ENCODE results near the gene ZNF500.
"Not testable (repeated sequence)": the region's sequence is repeated elsewhere in the genome, so short reads cannot be mapped to it uniquely, and the experiment has no call there.

The ZNF500 gene

DNA sequence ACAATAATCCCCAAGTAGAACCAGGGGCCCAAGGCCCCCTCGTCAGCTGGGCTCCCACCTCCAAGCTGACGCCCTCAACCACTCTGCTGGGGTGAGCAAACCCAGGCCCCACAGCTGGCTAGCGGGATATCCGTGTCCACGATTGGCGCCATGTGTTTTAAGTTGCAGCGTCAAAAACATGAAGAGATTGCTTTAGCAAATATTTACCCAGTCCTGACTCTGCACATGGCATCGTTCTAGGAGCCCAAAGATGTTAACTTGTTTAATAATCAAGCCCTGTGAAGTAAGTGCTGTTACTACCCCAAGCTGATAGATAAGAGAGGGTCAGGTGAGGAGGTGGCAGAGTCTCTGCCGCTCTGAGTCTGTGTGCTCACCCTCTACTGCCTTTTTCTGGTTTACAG lies 21.5 kb upstream of the ZNF500 start:
- TF ChIP-seq, protein P1, sequence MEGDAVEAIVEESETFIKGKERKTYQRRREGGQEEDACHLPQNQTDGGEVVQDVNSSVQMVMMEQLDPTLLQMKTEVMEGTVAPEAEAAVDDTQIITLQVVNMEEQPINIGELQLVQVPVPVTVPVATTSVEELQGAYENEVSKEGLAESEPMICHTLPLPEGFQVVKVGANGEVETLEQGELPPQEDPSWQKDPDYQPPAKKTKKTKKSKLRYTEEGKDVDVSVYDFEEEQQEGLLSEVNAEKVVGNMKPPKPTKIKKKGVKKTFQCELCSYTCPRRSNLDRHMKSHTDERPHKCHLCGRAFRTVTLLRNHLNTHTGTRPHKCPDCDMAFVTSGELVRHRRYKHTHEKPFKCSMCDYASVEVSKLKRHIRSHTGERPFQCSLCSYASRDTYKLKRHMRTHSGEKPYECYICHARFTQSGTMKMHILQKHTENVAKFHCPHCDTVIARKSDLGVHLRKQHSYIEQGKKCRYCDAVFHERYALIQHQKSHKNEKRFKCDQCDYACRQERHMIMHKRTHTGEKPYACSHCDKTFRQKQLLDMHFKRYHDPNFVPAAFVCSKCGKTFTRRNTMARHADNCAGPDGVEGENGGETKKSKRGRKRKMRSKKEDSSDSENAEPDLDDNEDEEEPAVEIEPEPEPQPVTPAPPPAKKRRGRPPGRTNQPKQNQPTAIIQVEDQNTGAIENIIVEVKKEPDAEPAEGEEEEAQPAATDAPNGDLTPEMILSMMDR (IDR thresholded peaks at IDR 0.05; ENCODE audit: borderline replicate concordance, insufficient read depth, low read depth, low read length): no peak
- H3K4me3 ChIP-seq (ENCODE audit: low read depth, low read length): no peak overlapping the region

DNA sequence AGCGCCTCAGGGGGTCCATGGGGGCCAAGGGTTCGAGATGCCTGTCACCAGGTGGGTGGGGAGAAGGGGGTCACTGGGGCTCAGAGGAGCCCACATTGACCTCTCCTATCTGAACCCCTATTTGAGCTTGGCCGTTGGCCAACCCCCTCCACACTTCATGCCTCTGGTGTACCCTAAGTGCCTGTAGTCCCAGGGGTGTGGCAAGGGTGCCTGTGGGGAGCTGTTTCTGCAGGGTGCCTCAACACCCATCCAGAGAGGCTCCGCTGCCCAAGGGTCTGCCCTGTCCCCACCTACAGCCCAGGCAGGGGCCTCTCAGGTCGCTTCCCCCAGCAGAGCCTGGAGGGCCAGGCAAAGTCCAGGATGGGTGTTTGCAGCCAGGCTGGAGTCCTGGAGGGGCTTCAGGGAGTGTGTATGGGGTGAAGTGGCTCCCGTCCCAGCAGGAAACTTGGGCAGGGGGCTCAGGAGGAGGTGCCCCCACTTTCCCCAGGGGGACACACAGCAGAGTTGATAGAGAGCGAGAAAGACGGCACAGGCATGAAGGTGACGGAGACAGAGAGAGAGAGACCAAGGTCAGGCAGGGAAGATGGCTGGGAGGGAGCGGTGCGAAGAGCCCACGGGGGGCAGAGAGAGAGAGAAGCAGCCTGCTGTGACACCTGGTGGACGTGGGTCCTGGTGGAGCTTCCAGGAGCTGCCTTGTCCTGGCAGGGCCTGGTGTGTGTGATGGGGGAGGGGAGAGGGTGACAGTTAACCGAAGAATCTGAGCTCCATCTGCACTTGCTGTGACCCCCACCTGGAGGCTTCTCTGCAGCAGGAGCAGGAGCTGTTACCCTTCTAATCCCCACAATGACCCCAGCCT lies 20.9 kb upstream of the ZNF500 start, which contains the start of gene SEPTIN12:
TSS of gene SEPTIN12 (minus strand) at position 719 of the 856 bp plus-strand sequence. CDS start at position 19, 700 bp downstream.
- TF ChIP-seq, protein P1 (IDR thresholded peaks at IDR 0.05; ENCODE audit: borderline replicate concordance, insufficient read depth, low read depth, low read length): no peak
- no peak within 1 kb of the TSS for H3K4me3 ChIP-seq (ENCODE audit: low read depth, low read length)

DNA sequence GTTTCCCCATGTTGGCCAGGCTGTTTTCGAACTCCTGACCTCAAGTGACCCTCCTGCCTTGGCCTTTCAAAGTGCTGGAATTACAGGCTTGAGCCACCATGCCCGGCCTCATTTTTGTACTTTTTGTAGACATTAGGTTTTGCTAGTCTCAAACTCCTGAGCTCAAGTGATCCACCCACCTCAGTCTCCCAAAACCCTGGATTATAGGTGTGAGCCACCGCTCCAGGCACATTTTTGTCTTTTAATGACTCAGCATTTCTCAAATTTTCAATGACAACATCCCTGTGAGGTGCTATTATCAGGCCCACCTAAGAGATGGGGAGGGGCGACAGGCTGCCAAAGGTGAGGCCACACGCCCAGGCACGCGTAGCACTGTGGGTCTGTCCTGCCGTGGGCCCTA lies 20.1 kb upstream of the ZNF500 start:
- TF ChIP-seq, protein P1 (IDR thresholded peaks at IDR 0.05; ENCODE audit: borderline replicate concordance, insufficient read depth, low read depth, low read length): no peak
- no peak overlapping the region for H3K4me3 ChIP-seq (ENCODE audit: low read depth, low read length)

DNA sequence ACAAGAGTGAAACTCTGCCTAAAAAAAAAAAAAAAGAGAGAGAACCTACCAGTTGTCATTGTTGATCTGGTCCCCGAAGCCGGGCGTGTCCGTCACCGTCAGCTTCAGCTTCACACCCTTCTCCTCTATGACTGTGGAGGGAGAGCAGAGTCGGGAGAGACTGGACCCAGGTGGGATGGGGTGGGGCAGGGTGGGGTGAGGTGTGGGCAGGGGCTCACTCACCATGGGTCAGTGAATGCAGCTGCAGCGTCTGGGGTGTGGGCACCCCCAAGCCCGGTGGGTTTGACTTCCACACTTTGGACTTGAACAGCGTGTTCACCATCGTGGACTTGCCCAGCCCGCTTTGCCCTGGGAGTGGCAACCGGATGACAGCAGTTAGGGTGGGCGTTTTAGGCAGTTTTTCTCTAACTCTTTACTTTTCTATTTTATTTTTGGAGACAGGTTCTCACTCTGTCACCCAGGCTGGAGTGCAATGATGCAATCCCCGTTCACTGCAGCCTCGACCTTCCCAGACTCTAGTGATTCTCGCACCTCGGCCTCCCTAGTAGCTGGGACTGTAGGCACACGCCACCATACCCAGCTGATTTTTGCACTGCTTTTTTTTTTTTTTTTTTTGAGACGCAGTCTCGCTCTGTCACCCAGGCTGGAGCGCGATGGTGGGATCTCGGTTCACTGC lies 18.9 kb upstream of the ZNF500 start:
- TF ChIP-seq, protein P1 (IDR thresholded peaks at IDR 0.05; ENCODE audit: borderline replicate concordance, insufficient read depth, low read depth, low read length): no peak
- no peak overlapping the region for H3K4me3 ChIP-seq (ENCODE audit: low read depth, low read length)

DNA sequence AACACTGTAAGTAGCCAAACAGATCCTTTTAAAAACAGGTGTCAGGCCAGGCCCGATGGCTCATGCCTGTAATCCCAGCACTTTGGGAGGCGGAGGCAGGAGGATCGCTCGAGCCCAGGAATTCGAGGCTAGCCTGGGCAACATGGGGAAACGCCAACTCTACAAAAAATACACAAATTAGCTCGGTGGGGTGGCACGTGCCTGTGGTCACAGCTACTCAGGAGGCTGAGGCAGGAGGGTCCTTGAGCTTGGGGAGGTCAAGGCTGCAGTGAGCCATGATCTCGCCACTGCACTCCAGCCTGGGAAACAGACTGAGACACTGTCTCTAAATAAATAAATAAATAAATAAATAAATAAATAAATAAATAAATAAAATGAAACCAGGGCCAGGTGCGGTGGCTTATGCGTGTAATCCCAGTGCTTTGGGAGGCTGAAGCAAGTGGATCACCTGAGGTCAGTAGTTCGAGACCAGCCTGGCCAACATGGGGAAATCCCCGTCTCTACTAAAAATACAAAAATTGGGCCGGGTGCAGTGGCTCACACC lies 17.6 kb upstream of the ZNF500 start:
- H3K4me3 ChIP-seq (ENCODE audit: low read depth, low read length): not testable (repeated sequence)

DNA sequence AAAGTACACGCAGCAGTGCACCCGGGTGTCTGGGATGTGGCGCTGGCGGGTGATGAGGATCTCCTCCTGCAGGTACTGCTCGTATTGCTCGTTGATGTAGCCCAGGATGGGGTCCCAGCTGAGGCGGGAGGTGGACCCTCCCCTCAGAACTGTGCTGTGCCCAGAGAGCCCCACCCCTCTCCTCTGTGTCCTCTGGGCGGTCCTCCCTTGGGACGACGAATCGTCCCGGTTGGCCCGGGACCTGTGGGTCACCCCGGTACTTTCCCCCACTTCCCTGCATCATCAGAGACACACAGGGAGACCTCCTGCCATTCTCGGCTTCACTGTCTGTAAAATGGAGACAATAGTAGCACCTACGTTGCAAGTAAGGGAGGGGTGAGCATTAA lies 17.0 kb upstream of the ZNF500 start:
- TF ChIP-seq, protein P1 (IDR thresholded peaks at IDR 0.05; ENCODE audit: borderline replicate concordance, insufficient read depth, low read depth, low read length): no peak
- no peak overlapping the region for H3K4me3 ChIP-seq (ENCODE audit: low read depth, low read length)

DNA sequence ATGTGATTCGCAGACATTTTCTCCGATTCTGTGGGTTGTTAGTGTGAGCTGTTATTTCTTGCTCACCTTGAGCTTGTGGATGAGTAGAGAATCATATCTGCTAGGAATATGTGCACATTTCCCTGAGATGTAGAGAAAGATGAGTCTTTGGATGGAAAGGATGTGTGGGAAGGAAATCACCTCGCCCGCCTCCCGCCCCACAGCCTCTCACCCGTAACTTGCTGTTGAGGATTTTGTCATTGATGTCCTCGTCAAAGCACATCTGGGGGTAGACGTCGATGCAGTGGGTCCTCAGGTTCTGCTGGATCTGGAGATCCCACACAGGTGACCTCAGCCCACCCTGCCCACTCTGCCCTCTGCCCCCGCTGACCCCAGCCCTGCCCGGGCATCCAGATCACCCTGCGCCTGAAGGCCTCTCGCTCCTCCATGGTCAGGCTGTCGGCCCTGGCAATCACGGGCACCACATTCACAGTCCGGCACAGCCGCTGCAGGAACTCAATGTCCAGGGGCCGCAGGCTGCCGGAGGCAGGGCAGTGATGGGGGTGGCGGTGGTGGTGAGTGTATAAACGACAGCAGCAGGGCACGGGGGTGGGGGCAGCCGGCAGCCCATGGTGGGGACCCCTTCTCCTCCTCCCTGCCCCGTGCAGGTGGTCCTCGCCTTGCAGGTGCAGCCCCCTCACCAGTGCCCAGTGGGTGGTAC lies 16.4 kb upstream of the ZNF500 start:
- TF ChIP-seq, protein P1 (IDR thresholded peaks at IDR 0.05; ENCODE audit: borderline replicate concordance, insufficient read depth, low read depth, low read length): no peak
- no peak overlapping the region for H3K4me3 ChIP-seq (ENCODE audit: low read depth, low read length)
